Endothelial cell of umbilical vein (primary cell): Measurements from ENCODE around the gene BBLN.

Source experiments
- EZH2 ChIP-seq: IDR thresholded peaks from 2 replicates; pipeline ENCODE4 v1.6.1; 2012; ENCODE audit warnings: borderline replicate concordance, low read depth, mild to moderate bottlenecking, moderate library complexity, low read length, inconsistent platforms; ENCODE audit not compliant: severe bottlenecking
- TF ChIP-seq, protein P1 (sequence below), 2 donors: IDR thresholded peaks; 1 replicate in 1 of 2; 2 replicates in 1 of 2; pipeline ENCODE4 v1.5.1; 2011; ENCODE audit warnings: low read length in 2 of 2, mild to moderate bottlenecking in 2 of 2, moderate library complexity in 2 of 2, control low read depth in 1 of 2, inconsistent platforms in 1 of 2, low read depth in 1 of 2; ENCODE audit not compliant: insufficient read depth in 1 of 2; ENCODE audit errors: extremely low read depth in 1 of 2

DNA sequence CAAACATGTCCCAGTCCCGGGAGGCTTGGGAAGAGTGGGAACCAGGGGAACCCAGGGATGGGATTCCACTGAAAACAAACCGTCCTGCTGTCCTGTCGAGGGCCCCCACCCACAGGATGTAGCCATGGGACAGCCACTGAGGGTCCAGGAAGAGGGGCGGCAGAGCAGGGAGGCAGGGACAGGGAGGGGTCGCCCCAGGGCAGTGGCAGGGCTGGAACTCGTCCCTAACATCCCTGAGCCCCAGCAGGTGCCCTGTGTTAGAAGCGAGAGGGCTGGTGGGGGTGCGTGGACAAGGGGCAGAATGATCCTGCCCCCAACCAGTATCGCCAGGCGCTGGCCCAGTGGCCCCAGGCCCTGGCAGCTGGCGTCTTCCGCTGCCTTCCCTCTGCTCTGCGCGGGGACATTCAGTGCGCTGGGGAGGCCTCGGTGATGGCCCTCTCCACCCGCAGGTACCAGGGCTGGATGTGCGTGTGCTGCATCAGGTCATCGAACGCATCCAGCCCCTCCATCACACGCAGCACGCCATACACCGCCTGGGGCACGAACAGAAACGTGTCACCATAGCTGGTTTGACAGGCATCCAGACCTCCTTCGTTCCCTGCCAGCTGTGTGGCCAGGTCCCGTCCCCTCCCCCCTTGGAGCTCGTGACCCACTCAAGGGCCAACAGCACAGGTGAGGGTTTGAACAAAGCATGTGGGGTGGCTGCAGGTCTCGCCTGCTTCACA lies 39.2 kb upstream of the BBLN start:
- TF ChIP-seq, protein P1, sequence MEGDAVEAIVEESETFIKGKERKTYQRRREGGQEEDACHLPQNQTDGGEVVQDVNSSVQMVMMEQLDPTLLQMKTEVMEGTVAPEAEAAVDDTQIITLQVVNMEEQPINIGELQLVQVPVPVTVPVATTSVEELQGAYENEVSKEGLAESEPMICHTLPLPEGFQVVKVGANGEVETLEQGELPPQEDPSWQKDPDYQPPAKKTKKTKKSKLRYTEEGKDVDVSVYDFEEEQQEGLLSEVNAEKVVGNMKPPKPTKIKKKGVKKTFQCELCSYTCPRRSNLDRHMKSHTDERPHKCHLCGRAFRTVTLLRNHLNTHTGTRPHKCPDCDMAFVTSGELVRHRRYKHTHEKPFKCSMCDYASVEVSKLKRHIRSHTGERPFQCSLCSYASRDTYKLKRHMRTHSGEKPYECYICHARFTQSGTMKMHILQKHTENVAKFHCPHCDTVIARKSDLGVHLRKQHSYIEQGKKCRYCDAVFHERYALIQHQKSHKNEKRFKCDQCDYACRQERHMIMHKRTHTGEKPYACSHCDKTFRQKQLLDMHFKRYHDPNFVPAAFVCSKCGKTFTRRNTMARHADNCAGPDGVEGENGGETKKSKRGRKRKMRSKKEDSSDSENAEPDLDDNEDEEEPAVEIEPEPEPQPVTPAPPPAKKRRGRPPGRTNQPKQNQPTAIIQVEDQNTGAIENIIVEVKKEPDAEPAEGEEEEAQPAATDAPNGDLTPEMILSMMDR (IDR thresholded peaks at IDR 0.05; ENCODE audit: extremely low read depth in 1 of 2, insufficient read depth in 1 of 2, low read depth in 1 of 2, low read length in 2 of 2): no peak
- TF ChIP-seq EZH2: no peak
